ENCODE measurements around the gene OSBPL5.

GRCh38 chr11:3136546-3137455, 28.3 kb downstream of the OSBPL5 start:
- no peak for TF ChIP-seq CTCF (IDR thresholded peaks at IDR 0.05 in 4 of 5, conservative IDR thresholded peaks at IDR 0.05 in 1 of 5)
- no peak for TF ChIP-seq POLR2A (IDR thresholded peaks at IDR 0.05)

Data from gastrocnemius medialis (tissue), 4 donors.